HG03095 (cell line): ENCODE measurements around the gene HYPK.

Source experiments
- ATAC-seq: cut with Tn5 transposase; IDR thresholded peaks from one replicate; pipeline ENCODE4 v1.9.1; 2021; ENCODE audit warnings: moderate library complexity; ENCODE audit not compliant: unreplicated experiment

HYPK gene

GRCh38 chr15:43800286-43801141 is at the start of gene HYPK:
Gene HYPK, plus strand, starts transcription at chr15:43800599. Its CDS starts 24 bp downstream, at chr15:43800623.
- peak; percentile 74 for ATAC-seq

- no peak for ATAC-seq
Observed at GRCh38 chr15:43751885-43752284, 48.5 kb upstream of the HYPK start.

- ATAC-seq: no peak
Observed at GRCh38 chr15:43762824-43763223, 37.6 kb upstream of the HYPK start.

- ATAC-seq: no peak
Observed at GRCh38 chr15:43763819-43764446, 36.5 kb upstream of the HYPK start.

- ATAC-seq: no peak
Observed at GRCh38 chr15:43769584-43770228, 30.7 kb upstream of the HYPK start.

GRCh38 chr15:43771816-43772215 is 28.6 kb upstream of the HYPK start:
- no peak for ATAC-seq

GRCh38 chr15:43772624-43773023 is 27.8 kb upstream of the HYPK start:
- no peak for ATAC-seq

- no peak for ATAC-seq
Observed at GRCh38 chr15:43774062-43774461, 26.3 kb upstream of the HYPK start.

- no peak for ATAC-seq
Observed at GRCh38 chr15:43775411-43775965, 24.9 kb upstream of the HYPK start.

GRCh38 chr15:43776101-43776717 is 24.2 kb upstream of the HYPK start:
- peak; percentile 71 for ATAC-seq

- ATAC-seq: peak; percentile 23
Observed at GRCh38 chr15:43776718-43777266, 23.6 kb upstream of the HYPK start, which contains the start of gene ELL3. Gene ELL3, minus strand, starts transcription at chr15:43776966. Its CDS starts 65 bp downstream, at chr15:43776901.

- ATAC-seq: peak; percentile 41
Observed at GRCh38 chr15:43777267-43777914, 23.0 kb upstream of the HYPK start.

- ATAC-seq: no peak
Observed at GRCh38 chr15:43779016-43779415, 21.4 kb upstream of the HYPK start.

- ATAC-seq: no peak
Observed at GRCh38 chr15:43789409-43789808, 11.0 kb upstream of the HYPK start.

GRCh38 chr15:43791993-43792760 is 8.2 kb upstream of the HYPK start, which contains the start of gene SERF2:
Gene SERF2, plus strand, starts transcription at chr15:43792320. Its CDS starts 57 bp downstream, at chr15:43792377.
- ATAC-seq: peak; percentile 71

GRCh38 chr15:43792761-43793476 is 7.5 kb upstream of the HYPK start:
- ATAC-seq: no peak

GRCh38 chr15:43793647-43794046 is 6.8 kb upstream of the HYPK start:
- ATAC-seq: no peak

GRCh38 chr15:43794269-43795037 is 5.9 kb upstream of the HYPK start:
- no peak for ATAC-seq
